ENCODE data around the gene RFNG.

The RFNG gene

DNA sequence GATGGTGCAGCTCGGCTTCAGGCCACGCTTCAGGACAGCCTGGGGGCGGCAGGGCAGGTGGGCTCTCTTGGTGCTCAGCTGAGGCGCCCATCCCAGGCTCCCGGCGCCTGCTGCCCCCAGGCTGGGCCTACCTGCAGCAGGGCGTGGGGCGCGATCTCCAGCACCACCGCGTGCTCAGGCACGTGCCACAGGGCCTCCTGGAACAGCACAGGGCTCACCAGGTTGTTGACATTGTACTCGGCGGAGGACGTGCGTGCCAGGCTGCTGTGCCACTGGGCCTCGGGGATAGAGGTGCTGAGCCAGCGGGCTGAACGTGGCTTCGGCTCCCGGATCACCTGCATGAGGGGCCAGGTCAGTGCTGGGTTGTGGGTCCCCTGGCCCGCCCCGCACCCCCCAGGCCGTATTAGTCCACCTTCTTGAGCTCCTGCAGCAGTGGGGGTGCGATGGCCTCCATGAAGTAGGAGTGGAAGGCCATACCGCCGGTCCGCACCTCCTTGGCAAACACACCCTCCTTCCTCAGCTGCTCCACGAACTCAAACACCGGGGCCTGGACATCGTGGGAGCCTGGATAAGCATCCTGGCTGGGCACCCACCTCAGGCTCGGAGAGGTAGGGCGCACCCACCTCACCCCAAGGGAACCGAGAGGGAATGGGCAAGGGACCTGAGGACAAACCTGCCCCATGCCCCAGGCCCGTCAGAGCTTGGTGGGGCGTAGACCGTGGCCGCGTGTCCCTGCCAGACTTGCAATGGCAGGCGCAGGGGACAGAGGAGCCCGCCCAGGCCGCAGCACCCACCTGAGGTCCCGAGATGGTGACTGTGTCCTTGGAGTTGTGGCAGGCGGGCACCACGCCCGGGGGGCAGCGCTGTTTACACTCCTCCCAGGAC, 37.5 kb upstream of the RFNG start:
- no peak for DNase-seq

DNA sequence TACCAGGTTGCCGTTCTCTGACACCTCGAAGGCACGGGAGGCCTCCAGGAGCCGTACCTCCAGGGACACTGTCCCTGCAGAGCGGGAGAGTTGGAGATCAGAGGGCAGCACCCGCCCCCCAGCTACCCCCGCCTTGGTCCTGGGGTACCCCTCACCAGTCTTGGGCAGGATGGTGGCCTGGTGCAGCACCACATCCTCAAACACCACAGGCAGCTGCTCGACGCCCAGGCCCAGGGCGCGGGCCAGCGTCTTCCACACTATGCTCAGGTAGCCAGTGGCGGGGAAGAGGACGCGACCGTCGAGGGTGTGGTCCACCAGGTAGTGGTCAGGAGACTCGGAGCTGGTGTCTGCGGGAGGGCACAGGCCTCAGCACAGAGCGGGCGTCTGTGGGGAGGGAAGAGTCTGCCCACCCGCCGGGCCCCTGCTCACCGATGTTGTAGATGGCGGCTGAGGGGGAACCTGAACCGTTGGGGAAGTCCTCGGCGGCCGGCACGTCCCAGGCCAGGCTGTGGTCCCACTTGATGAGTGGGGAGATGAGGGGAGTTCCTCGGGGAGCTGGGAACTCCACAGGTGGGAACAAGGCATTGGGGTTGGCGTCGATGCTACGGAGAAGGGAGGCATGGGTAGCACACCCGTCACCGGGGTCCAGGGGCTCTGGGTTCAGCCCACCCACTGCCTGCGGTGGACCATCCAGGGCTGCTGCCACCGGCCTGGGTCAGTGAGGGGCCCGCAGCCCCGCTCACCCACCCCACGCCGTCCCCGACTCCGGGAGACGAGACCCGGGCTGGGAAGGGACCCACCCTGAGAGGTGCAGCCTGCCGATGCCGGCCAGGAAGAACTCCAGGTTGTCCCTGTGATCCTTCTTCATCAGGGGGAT, 36.6 kb upstream of the RFNG start:
- DNase-seq = no peak

DNA sequence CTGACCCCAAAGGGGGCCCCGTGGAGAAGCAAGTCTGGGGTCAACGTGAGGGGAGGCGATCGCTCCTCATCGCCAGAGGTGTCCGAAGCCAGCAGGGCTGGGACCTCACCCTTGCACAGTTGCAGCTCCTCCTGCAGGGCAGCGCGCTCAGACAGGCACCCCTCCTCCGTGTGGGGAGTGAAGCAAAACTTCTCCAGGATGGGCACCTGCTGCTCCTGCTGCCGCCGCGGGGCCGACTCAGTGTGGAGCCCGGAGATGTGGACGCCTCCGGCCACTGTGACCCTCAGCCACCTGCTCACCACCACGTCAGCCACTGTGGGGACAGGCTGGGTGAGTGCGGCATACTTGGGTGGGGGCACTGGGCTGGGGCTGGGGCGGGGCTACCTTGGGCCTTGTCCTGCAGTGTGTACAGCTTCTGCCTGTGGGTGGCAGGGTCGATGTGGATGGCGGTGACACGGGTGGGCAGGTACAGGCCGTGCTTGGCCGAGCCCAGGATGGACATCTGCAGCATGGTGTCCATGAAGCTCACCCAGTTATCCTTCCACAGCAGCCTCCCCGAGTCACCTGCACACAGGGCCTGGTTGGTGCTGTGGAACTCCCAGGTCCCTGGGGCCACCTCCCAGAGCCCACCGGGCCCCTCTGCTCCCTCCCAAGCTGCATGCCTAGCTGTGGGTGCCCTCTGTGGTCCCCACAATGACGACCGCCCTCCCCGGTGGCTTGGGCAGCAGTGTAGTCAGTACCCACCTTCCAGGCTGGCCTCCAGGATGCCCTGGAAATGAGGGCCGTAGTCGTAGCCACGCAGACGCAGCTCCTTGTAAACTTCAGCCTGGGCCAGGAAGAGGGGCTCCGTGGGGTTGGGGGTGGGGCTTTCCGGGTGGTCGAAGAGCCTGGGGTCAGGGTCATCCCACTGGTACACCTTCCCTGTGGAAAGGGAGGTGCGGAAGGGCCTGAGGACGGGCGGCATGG, 35.6 kb upstream of the RFNG start:
- DNase-seq = no peak

DNA sequence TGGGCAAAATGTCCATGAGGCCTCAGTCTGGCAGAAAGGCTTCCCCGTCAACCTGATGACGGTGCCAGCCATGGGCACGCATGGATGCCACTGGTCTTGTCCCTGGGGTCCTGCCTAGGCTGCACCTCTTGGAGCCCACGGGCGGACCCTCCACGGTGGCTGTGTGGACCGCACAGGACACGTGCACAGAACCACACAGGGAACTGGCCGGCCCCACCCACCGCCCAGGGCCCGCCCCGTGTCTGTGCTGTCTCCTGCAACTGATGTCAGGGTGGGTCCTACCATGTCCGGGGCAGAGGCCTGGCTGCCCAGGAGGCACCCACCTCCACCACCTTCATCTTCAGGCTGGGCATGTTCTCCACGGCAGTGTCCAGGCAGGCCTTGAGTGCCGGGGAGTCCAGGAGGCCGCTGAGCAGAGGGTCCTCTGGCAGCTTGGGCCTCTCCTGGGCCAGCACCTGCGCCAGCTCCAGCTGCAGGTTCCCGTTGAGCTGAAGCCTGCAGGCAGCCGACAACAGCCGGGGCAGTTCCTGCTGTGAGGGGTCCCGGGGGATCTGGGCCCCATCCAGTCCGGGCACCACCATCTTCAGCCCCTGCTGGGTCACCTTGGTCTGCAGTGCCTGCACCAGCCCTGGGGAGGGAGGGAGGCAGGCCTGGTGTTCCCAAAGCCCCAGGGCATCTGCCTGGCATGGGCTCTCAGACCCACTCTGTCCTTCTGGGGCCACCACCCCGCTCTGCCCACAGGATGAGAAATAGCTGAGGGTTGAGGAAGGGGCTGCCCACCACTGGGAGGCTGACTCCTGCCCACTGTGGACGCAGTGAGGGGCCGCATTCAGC, 34.5 kb upstream of the RFNG start:
- DNase-seq = no peak

DNA sequence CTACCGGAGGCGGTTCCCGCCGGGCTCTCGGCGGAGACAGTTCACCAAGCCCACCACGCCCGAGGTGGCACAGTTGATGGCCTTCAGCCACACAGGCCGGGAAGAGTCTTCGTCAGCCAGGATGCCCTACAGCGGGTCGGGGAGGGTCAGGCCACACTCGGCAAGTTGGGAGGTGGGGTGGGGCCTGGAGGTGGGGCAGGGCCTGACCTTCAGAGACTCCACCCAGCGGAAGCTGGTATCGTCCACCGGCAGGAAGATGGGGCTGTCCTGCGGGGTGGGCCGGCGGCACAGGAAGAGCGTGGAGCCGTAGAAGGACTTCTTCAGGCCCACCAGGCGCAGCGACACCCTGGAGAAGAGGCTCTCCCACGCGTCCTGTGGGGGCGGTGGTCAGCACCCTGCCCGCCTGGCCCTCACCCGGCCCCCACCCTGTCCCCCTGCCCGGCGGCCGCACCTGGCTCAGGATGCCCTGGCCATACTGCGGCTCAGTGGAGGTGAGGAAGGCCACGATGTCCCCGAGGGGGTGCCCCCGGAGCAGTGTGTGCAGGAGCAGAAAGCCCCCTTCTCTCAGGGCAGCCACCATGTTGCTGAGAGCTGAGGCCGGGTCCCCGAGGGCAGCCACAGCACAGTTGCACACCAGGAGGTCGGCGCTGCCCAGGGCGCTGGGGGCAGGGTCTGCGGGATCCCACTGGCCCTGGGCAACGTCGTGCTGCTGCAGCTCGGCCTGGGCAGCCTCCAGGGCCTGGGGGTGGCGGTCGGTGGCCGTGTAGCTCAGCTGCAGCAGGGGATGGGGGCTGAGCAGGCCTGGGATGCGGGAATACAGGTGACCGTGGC, 33.6 kb upstream of the RFNG start:
- no peak for DNase-seq

DNA sequence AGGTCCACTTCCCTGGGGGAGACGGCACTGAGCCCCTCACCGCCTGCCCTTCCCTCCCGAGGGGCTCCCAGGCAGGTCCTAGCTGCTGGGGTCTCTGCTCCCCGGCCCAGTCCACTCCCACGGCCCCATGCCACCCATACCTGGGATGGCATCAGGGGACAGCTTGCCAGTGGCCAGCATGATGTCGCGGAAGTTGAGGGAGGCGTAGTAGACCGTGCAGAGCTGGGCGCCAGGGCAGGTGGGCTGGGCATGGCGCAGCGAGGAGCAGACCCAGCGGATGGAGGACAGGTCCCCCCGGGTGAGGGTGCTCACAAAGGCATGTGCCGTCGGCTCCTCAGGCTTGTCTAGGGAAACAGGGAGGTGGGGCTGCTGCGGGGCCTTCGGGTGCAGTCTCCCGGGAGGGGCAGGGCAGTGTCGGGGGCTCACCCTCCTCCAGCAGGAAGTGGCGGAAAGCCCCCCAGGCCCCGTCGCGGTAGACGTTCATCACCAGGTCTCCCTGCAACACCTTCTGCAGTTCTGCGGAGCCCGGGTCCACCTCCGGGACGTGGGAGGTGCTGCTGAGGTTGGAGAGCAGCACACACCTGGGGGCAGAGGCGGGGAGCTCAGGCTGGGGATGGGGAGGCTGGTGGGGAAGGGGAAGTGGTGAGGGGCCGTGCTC, 32.9 kb upstream of the RFNG start:
- no peak for DNase-seq

DNA sequence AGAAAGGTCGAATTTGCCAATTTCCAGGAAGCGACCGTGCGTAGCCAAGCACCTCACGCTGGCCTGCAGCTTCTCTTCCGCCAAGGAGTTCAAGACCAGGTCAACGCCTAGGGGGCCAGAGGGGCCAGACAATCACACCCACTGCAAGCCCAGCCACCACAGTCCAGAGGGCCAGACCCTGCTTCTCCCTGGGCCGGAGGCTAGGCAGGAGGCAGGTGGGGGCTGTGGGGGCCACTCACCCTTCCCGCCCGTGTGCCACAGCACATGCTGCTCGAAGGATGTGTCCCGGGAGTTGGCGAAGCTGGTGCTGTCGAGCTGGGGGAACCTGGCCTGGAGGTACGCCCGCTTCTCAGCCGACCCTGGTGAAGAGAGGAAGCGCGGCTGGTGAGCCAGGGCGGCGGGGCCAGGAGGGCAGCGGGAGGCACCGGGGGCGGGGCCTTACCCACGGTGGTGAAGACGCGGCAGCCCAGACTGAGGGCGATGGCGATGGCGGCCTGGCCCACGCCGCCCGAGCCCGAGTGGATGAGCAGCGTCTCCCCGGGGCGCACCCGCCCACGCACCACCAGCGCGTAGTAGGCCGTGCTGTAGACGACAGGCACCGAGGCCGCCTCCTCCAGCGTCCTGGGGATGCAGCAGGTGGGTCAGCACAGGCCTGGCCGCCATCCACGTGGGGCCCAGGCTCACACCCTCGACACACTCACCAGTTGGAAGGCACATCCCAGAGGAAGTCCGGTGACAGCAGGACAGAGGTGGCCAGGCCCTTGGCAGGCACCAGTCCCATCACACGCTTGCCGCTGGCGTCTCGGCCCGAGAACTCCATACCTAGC, 32.1 kb upstream of the RFNG start:
- DNase-seq = no peak

DNA sequence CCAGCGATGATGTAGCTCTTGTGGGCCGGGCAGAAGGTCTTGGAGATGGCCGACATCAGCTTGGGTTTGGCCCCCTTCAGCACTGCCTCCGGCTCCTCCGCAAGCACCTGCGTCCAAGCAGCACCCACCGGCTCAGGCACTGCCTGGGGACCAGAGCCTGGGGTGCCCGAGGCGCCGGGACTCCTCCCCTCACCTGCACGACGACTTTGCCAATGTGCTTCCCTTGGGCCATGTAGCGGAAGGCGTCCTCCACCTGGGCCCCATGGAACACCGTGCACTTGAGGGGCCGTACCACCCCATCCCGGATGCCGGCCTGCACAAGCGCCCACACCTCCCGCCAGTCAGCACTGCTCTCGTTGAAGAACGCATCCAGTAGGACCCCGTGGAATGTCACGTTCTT, 31.4 kb upstream of the RFNG start:
- DNase-seq = no peak

DNA sequence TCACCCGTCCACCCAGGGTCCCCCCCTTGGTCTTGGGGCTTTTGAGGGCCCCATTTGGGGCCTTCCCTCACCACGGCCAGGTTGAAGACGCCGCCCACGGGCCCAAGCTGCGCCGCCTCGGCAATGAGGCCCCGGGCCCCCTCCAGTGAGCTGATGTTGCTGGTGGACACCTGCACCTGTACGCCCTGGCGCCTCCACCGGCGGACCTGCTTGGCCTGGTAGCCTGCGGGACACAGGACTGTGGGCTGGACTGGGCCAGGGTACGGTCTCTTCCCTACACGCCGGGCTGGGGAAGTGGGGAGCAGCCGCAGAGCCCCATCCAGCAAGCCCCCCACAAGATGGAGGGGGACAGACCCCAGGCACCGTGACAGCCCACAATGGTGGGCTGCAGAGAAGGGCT, 30.8 kb upstream of the RFNG start:
- DNase-seq = no peak

DNA sequence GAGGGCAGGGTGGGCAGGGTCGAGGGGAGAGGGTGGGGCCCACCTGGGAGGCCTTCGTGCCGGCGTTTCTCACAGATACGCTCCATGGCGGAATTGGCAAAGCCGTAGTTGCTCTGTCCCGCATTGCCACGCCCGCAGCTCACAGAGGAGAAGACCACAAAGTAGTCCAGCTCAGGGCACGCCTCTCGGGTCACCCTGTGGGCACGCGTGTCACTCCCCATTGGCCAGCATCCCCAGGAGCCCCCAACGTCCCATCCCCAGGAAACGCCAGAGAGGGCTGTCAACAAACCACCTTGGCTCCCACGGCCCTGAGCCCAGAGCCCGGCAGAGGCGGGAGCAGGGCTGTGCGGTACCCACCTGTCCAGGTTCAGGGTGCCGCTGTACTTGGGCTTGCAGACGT, 30.4 kb upstream of the RFNG start:
- no peak for DNase-seq

DNA sequence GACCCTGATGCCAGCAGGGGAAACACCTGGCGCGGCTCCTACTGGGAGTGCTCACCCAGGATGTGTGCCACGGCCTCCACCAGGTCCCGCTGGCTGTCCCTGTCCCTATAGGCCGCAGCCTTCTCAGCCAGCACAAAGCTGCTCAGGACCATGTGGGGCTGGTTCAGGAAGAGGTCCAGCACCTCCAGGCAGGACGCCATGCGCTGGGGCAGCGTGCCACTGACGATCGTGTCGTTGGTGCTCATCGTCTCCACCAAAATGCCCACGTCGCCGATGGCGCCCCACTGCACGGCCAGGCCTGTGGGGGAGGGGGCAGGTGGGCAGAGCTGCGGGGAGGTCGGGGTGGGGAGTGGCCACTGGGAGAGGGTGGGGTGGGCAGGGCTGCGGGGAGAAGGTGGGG, 29.9 kb upstream of the RFNG start:
- DNase-seq = no peak

DNA sequence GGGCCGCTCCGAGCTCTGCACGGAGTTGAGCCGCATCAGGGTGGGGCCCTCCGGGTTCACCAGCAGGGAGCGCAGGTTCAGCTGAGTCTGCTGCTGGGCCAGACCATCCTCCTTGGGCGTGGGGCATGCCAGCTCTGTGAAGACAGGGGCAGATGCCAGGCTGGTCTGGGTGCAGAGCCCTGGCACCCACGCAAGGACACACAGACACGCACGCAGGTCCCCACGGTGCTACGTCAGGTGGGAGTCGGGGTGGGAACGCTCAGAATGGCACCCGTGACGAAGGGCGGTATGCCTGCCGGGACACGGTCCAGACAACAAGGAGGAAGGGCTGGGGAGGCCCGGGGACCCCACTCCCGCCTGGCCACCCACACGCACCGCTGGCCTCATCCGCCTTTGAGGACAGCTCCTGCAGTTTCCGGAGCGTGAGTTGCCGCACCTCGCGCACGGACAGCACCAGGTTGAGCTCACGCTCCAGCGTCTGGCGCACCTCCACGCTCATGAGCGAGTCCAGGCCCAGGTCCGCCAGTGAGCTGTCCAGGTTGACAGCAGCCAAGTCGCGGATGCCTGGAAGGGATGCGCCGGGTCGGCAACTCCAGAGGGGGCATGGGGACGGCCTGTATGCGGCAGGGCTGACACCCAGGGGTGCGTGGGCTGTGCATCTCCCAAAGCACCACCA, 29.3 kb upstream of the RFNG start:
- no peak for DNase-seq

DNA sequence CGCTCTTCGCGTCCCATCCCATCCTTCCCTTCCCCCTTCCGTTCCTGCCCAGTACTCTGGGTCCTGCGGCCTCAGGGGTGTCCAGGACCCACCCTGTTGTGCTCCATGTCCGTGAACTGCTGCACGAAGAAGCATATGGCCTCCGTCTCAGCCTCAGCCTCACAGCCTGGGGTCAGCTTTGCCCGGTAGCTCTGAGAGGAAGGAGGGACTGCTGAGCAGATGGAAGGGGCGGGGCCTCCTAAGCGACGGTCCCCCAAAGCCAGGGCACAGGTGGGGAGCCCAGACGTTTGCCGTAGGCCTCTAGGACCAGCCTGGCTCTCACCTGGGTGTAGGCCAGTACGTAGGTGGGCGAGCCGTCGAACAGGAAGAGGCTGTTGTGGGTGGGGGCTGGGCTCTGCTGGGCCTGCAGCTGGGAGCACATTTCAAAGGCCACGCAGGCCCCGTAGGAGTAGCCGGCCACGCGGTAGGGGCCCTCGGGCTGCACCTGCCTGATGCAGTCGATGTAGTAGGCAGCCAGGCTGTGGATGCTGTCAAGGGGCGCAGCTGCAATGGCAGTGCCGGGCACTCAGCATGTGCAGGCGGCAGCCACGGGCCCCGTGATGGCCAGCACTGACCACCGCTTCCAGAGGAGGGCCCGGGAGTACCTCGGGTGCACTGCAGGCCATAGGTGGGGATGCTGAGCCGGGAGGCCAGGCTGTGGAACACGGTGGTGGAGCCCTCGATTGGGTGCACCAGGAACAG, 28.6 kb upstream of the RFNG start:
- DNase-seq = no peak

DNA sequence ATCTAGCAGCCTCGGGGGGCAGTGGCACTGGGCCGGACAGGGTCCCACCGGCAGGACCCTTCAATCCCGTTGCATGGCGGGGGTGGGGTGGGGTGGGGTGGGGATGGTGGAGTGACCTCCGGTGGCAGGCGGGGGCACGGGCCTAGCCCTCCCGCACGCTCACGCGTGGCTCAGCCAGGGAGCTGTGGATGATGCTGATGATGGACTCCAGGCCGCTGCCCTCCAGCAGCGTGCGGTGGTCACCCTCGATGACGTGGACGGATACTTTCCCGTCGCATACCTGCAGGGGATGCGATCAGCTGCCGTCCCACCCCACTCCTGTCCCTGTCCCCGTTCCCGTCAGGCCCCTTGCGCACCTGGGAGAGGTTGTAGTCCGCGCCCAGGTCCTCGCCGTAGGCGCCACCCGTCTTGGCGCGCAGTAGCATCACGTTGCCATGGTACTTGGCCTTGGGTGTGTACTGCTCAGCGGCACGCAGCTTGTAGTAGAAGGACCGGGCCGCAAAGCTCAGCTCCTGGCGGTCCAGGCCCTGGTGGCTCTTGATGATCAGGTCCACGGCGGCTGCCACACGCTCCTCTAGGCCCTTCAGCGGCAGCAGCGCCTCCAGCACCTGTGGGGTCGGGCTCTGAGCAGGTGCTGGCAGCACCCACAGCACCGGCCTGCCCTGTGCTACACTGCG, 27.5 kb upstream of the RFNG start:
- DNase-seq = no peak

DNA sequence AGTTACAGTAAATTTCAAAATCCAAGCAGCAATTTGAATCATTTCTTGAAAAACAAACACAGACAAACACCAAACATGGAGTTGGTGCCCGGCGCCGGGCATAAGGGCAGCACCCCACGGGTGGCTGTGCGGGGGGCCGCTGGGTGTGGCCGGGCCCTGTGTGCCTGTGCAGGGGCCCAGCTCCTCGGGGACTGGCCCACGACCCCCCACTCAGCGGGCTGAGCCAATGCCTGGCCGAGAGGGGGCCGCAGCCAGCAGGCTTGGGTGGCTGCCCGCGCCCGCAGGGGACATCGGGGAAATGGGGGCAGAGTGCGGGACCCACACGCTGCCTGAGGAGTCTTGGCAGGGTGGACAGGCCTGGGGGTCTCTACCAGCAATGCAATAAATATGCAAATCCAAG, 26.8 kb upstream of the RFNG start:
- no peak for DNase-seq

DNA sequence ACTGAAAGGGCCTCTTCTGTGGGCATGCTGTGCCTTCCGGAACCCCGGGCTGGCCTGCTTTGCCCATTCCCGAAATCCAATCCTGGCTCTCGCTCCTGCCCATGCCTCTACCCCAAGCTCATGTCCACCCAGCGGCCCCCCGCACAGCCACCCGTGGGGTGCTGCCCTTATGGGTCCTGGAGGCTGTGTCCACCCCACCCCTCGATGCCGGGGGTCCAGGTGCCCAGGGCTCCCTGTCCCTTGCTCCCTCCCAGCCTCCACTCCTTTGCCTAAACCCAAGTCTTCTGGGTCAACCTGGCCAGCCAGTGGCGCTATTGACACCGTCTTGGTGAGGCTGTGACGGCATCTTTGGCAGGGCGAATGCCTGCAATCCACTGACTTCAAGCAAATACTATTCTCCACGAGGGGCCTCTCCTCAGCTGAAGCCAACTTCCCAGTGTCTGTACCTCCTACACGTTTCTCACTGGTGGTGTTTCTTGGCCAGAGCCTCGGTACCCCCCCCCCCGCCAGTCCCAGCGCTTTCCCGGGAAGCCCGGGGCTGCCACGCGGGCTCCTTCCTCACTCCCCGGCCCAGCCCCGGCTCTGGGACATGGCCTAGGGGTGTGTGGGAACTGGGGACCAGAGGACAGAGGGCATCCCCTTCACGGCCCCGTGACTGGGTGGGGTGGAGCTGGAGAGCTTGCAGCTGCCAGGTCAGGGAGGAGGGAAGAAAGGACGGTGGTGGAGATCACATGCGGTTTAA, 26.2 kb upstream of the RFNG start:
- no peak for DNase-seq

All from GOT3 (cell line).